ENCODE results near the gene RHBDF1.

- TF ChIP-seq CTCF (IDR thresholded peaks at IDR 0.05) (no peak), EP300 (IDR thresholded peaks at IDR 0.05) (no peak), POLR2A (IDR thresholded peaks at IDR 0.05; ENCODE audit: low read length) (no peak)
These were observed 10.0 kb downstream of the RHBDF1 start for GRCh38 chr16:62283-62967.
